HG03439 (cell line): Measurements from ENCODE around the gene ZBTB9.

Source experiments
- ATAC-seq: cut with Tn5 transposase; IDR thresholded peaks from one replicate; pipeline ENCODE4 v1.9.1; 2021; ENCODE audit warnings: mild to moderate bottlenecking, moderate library complexity; ENCODE audit not compliant: unreplicated experiment

The ZBTB9 gene

GRCh38 chr6:33454009-33454946 is at the start of gene ZBTB9:
TSS of gene ZBTB9 (plus strand) at chr6:33454576. CDS start at chr6:33455101, 525 bp downstream.
- peak; percentile 98 for ATAC-seq

- no peak for ATAC-seq
Observed at GRCh38 chr6:33404884-33405283, 49.5 kb upstream of the ZBTB9 start.

GRCh38 chr6:33405386-33405940 is 48.9 kb upstream of the ZBTB9 start:
- ATAC-seq: no peak

GRCh38 chr6:33406126-33406525 is 48.2 kb upstream of the ZBTB9 start:
- ATAC-seq: no peak

- ATAC-seq: no peak
Observed at GRCh38 chr6:33407132-33407718, 47.2 kb upstream of the ZBTB9 start.

- peak; percentile 77 for ATAC-seq
Observed at GRCh38 chr6:33410050-33410710, 44.2 kb upstream of the ZBTB9 start.

GRCh38 chr6:33410711-33411631 is 43.4 kb upstream of the ZBTB9 start, which contains the start of gene PHF1:
TSS of gene PHF1 (plus strand) at chr6:33411014. CDS start at chr6:33412264, 1,250 bp downstream.
- peak; percentile 36 for ATAC-seq

GRCh38 chr6:33411632-33412005 is 42.8 kb upstream of the ZBTB9 start:
- ATAC-seq: no peak

GRCh38 chr6:33412140-33413009 is 42.0 kb upstream of the ZBTB9 start:
- ATAC-seq: no peak

- ATAC-seq: no peak
Observed at GRCh38 chr6:33413241-33414120, 40.9 kb upstream of the ZBTB9 start.

- no peak for ATAC-seq
Observed at GRCh38 chr6:33414592-33415271, 39.6 kb upstream of the ZBTB9 start.

GRCh38 chr6:33415831-33416230 is 38.5 kb upstream of the ZBTB9 start:
- ATAC-seq: no peak

GRCh38 chr6:33416386-33417127 is 37.8 kb upstream of the ZBTB9 start:
- ATAC-seq: no peak

GRCh38 chr6:33417128-33417902 is 37.1 kb upstream of the ZBTB9 start:
- no peak for ATAC-seq

GRCh38 chr6:33417903-33418689 is 36.3 kb upstream of the ZBTB9 start, which contains the start of gene CUTA:
TSS of gene CUTA (minus strand) at chr6:33418107. CDS start at chr6:33418000, 107 bp downstream.
- peak; percentile 85 for ATAC-seq
